GF-D8 (cell line): Measurements from ENCODE around the gene TMEM135.

Experiments
- DNase-seq: peaks from one replicate; lab custom pipeline; 2025; lab: John Stamatoyannopoulos, UW

TMEM135 gene

DNA sequence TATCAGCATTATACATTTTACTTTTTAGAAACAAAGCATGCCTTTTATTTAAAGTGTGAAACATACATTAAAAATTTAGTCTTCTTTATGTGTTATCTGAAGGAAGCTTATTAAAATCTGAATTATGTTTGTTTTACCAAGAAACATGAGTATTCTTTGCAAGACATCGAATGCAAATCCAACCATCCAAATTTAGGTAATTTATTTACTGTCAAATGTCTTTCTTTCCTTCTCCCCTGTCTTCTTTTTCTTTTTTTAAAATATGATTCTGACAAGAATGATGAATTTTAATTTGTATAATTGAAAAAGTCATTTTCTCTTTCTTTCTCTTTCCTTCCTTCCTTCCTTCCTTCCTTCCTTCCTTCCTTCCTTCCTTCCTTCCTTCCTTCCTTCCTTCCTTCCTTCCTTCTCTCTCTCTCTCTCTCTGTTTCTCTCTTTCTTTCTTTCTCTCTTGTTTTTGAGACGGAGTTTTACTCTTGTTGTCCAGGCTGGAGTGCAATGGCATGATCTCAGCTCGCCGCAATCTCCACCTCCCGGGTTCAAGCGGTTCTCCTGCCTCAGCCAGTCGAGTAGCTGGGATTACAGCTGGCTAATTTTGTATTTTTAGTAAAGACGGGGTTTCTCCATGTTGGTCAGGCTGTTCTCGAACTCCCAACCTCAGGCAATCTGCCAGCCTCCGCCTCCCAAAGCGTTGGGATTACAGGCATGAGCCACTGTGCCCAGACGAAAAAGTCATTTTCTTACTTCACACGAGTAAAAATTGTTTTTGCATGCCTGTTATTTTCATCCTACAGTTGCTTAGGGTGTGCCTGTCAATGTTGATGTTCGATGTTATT is 157.5 kb downstream of the TMEM135 start:
- DNase-seq, result no peak

DNA sequence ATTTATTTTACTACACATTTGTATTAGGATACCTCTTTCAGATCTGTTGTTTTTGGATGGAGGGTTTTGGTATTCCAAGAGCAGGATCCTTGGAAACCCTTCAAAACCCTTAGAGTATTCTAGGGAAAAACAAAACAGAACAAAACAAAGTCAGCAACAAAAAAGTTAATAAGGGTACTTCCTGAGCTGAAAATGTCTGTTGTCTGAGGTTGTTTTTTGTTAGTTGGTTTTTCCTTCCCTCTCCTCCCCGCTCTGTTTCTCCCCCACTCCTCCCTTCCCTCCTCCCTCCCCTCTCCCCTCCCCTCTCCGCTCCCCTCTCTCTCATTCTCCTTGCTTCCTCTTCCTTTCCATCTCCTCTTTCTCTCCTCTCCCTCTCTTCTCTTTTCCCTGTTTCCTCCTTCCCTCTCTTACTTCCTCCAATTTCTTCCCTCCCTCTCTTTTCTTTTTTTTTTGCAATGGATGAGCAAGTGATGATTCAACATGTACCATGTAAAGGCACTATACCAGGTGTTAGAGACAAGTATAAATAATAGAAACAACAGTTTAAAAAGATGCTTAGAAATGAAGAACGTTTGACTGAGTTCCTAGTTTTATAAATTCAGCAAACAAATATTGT is 160.6 kb downstream of the TMEM135 start:
- DNase-seq, result no peak

DNA sequence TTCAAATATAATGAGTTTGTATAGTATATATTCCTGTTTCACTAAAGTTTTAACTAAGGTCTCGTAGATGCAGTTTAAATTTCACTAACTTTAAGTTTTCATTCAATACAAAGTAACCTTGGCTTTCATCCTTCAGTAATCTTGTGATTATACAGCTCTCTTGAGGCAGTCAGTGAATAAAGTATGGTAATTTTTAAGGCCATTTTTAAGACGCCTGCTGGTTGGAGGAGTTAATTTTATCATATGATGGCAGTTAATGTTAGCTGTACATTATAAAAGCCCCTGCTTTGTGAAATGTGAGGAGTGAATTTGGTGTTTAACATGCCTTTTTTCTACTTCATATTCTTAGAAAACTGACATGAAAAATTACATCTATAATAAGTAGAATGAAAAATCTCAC is 163.6 kb downstream of the TMEM135 start:
- no peak for DNase-seq

DNA sequence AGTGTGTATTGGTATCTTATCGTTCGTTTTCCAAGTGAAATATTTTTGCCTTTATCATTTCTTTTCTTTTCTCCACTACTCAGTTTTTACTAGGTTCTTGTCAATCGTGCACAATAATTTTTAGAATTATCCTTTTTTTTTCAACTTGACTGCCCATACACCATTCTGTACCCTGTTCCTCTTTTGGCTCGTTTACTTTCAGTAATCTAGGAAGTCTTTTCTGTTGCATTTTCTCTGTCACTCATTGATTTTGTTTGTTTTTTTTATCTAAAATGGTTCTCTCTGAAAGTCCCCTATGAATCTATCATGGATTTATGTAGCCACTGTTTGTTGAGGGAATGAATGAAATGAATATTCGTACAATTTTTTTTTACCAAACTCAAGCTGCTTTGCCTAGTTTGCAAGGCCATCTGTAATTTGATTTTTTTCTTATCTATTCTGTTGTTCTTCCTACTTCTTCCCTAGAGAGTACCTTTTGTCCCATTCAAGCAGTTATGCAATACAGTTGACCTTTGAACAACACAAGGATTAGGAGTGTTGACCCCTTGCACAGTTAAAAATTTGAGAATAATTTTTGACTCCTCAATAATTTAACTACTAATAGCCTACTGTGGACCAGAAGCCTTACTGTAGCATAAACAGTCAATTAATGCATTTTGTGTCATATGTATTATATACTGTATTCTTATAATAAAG is 166.3 kb downstream of the TMEM135 start:
- no peak for DNase-seq

DNA sequence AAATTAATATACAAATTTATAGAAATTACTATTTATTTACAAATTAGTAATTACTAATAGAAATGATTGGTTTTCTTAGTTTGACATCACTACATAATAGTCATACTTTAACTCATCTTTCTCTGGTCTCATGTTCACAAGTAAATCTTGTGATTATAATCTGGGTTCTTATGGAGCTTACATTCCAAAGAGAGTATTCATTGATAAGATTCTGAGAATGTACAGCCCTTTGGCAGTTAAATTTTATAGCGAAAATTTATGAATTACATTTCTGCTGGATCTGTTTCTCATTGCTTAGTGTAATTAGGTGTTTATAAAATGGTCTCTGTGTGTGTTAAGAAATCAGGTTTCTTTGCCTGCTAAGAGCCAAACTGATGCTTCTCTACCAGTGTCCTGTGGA is 175.2 kb downstream of the TMEM135 start:
- DNase-seq, result no peak

DNA sequence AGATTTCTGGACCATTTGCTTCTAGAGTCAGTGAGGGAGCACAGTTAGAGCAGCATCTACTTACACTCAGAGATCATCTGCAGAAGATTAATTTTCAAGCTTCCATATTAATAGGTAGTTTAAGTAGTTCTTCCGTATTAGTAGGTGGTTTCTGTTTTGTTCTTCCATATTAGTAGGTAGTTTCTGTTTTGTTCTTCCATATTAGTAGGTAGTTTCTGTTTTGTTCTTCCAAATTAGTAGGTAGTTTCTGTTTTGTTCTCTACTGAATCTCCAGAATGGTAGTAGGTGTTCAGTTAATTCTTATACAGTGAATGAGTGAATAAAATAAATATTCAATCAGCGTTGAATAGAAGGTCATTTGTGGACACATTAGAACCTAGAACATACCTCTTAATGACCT is 175.7 kb downstream of the TMEM135 start:
- DNase-seq, result no peak

DNA sequence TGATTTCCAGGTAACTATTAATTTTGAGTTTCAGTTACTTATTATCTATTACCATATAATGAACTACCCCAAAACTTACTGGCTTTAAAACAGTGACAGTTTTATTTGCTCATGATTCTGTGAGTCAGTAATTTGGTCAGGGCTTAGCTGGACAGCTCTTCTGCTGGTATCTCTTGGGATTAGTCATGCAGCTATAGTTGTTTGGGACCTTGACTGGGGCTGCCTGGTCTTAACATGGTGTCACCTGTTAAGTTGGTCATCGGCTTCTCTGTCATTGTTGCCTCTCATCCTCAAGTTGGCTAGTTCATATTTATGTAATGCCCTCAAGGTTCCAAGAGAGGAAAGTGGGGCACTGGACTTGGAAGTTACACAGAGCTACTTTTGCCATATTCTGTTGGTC is 177.5 kb downstream of the TMEM135 start:
- DNase-seq, result no peak

DNA sequence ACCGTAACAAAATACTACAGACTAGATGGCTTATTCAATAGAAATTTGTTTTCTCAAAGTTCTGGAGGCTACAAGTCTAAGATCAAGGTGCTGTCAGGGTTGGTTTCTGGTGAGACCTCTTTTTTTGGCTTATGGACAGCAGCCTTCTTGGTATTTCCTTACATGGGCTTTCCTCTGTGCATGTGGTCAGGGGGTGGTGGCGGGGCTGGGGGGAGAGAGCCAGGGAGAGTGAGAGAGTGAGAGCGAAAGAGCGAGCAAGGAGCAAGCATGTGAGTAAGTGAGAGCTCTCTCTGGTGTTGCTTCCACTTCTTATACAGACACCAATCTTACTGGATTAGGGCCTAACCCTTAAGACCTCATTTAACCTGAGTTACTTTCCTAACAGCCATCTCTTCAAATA is 181.5 kb downstream of the TMEM135 start:
- DNase-seq, result no peak

DNA sequence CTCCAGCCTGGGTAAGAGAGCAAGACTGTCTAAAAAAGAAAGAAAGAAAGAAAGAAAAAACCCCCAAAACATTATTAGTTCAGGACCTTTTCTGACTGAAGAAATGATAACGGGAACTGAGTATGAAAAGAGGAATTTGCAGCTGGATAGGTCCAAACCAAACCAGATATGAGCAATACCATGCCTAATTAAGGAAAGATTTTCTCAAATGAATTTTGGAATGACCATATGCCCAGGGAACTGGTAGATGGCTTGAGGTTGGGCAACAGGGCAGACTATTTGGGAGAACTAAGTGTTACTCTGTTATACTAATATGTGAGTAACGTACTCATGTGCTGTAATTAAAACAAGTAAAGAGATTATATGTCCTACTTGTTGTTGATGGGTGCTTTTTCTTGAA is 186.1 kb downstream of the TMEM135 start:
- no peak for DNase-seq

DNA sequence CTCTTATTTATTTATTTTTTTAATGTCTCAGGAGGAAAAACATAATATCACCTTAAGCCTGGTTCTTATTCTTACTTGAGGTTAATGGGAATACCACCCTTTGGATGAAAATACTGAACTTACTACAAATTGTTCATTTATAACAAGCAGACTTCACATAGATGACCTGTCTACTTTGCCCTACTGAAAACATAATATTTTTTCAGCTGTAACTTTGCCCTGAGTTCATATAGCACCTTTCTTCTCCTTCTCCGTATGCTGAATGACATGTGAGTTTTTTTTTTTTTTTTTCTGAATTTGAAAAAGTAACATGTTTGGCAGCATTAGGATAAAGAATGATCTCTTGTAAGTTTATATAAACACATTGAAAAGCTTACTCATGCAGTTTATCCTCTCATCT is 186.8 kb downstream of the TMEM135 start:
- DNase-seq, result no peak

DNA sequence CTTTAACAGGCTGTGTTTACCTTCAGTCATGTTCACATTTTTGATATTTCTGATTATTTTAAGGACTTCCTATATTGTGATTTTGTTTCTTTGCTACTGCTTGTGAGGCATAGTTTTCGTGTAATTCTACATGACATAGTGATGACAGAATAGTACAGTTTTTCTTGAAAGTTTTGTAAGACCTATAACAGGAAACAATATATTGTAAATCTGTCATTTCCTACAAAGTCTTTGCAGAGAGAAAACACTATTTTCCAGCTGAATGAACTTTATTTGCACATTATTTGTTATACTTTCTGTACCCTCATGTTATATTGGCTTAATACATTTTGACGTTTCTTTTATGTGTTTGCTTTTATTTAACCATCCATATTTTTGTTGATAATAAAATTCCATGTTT is 191.1 kb downstream of the TMEM135 start:
- DNase-seq, result no peak

DNA sequence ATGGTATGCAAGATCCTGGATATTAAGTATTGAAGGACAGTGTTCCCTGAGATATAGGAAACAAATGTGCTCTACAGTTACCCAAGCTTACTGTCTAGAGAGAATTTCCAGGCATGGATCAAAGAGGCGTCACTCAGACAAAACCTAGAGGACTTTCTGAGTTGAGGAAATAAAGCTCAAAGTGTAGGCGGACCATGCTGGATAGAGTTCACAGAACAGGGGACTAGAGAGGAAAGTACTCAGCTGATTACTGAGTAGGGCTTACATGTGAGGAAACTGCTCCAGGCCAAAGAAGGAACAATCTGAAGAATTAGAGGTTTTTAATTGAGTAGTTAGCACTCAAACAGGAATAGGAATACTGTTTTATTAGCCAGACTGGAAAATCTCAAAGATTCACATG is 193.3 kb downstream of the TMEM135 start:
- DNase-seq, result no peak

DNA sequence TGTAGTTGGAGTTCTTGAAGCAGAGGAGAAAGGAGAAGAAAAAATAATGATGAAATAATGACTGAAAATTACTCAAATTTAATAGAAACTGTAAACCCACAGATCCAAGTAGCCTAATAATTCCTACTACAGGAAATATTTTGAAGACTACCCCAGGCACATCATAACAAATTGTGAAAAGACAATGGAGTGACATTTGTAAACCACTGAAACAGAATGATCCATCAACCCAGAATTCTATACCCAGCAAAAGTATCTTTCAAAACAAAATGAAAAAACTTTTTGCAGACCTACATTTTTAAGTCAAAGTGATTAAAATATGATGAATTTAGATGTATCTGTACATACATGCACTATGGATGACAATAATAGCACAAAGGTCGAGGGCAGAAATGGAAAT is 194.6 kb downstream of the TMEM135 start:
- no peak for DNase-seq

DNA sequence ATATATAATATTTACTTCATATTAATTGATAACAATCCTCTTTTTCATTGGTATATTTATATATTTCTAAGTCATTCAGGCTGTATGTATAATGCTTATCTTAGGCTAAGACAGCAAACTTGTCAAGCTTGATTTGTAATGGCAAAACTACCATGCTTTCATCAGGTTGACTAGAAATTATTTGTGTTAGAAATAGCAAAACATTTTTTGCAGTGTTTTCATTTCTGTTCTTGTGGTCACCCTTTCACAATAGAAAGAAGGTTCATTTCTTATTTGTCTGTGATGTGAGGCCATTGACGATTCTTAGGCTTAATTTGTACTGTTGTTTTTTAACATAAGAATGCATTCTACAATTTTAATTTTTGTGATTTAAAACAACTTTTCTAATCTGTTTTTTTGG is 197.6 kb downstream of the TMEM135 start:
- DNase-seq, result no peak

DNA sequence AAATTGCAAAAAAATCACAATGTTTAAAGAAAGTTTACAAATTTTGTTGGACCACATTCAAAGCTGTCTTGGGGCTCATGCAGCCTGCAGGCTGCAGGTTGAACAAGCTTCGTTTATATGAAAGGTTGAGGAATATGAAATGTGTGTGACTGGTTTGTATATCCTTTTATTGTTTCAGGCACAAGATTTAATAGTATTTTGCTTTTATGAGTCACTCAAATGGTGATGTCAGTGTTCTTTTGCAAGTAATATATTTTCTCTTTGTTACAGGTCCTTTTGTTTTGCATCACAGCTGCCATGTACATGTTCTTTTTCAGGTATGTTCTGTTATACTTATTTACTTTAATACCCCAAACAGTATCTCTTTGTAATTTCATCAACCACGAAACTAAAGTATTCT is 198.6 kb downstream of the TMEM135 start:
- no peak for DNase-seq

DNA sequence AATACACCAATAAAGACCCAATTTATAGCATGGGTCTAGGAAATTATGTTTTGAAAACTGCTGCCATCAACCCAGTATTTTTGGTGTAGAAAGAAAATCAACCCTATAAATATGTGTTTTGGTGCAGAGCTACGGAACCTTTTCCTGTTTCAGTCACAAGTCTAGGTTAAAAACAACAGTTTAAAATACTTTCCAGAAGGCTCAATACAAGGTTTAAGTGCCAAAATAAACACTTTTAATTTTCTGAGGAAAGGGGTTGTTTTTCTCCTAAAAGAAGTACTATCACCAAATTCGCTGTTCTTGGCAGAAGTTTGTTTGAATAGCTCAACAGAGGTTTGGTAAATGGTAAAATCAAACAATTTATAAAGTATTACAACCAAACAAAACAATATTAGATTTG is 201.3 kb downstream of the TMEM135 start:
- DNase-seq, result no peak

DNA sequence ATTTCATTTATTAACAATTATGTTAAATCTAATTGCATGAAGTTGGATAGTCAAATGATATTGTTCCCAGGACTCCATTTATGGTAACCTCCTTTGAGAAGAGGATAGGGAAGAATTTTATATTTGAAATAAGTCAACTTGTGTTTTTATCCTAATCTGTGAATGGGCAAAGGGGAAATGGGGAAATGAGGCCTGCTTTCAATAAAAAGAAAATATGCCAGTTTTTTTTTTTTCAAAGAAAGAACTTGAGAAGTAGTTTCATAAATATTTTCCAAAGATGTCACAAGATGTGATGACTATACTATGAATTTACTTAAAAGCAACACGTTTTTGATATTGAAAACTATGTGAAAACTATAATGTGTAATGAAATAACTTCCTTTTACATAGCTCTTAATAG is 201.8 kb downstream of the TMEM135 start:
- no peak for DNase-seq

DNA sequence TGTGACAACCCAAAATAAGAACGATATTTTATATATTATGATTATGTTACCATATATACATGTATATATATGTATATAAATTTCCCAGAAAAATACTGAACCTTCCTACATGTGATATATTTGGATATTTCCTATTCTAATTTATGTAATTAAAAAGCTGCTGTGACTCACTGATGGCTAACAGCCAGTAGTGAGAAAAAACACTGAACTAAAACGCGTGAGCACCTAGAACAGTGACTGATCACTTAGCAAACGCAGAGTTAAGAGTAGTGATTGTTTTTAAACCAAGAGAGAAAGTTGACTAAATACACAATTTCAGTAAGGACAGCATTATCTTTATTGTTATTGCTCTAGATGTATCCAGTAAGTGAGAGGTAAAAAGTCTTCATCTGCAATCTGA is 213.8 kb downstream of the TMEM135 start:
- no peak for DNase-seq

DNA sequence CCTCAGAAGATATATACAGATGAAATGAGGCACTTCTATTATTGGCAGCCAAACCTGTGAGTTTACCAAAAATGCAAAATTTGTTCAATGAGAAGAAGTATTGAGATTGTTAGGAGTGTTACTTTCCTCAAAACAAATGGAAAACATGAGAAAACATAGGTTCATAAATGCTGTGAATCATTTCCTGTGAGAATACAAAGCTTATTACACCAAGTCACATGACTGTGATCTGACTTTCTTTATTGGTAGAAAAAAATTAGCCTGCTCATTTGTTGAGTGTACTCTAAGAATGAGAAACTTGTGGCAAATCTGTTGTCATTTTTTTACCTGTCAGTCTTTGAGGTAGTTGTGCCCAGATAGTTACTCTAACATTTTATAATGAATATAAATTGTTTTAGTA is 215.1 kb downstream of the TMEM135 start:
- DNase-seq, result no peak

DNA sequence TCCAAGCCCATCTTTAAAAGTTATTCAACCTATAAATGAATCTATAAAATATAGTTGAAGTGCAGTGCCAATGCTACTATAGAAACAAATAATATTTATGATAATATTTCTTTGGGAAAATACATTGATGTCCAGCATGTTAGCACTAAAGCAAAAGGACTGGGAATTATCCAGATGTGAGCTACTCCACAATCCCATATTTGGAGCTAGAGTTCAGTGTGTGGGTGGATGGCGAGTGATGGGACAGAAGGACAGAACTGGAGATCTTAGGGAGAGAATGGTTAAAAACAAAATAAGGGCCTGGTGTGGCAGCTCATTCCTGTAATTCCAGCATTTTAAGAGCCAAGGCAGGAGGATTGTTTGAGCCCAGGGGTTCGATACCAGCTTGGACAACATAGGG is 216.8 kb downstream of the TMEM135 start:
- DNase-seq, result no peak

DNA sequence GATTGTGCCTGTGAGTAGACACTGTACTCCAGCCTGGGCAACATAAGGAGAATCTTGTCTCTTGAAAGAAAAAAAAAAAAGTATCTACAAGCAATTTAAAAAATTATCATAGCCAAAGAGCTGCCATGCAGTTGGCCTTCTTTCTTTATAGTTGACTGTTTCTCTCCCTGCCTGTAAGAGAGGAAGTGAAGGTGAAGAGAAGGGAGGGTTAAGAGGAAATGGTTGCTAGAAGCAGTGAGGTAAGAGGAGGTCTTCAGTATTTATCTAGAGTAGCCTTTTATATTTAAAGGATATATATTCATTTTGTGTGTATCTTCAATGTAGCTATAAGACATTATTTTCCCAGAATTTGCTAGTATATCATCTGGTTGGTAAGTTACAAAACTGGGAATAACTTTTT is 217.9 kb downstream of the TMEM135 start:
- DNase-seq, result no peak

DNA sequence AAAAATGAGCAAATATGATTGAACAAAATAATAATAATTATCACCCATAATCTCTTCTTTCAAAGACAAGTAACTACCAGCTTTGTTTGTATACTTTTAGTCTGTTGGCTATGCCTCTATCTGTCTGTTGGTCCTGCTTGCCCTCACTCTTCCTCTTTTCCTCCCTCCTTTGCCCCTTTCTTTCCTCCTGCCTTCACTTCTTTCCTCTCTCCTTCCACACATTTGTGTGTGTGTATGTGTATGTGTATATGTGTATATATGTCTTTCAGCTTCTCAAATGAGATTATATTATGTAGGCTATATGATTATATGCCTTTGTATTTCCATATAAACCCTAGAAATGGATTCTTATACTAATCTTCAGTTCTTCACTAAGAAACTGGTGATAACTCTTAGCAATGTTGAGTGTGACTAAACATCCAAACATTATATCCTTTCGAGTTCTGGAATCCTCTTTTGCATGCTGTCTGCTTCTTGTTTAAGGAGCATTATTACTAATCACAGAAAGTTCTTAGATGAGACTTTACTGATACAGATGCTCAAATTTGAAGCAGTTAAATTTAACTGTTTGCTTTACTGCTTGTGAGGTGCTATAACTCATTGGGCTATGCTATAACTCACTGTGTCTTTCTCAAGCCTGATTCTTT is 219.1 kb downstream of the TMEM135 start:
- no peak for DNase-seq
